CD4-positive, alpha-beta T cell treated with Interleukin-17A for 1 hour (primary cell): ENCODE results near the gene SLC24A3.

Experiments
- DNase-seq: peaks from one replicate; pipeline ENCODE4 v3.0.0-alpha.2; 2020

Gene SLC24A3

DNA sequence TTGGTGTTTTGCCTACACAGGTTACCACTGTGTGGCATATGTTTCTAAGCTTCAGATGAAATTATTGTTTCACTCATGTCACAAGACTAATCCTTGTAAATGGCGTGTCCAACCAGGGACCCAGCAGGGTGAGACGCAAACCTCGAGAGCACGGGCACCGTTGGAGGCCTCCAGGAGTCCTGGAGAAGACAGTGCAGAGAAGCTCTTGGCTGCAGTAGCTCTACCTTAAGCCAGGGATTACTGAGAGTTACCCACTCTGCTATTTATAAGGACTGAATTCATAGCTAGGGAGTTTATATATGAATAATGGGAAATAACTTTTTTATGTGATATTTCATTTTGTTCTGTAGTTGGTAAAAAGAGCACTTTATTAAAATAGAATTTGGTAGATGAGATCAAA lies 137.4 kb downstream of the SLC24A3 start:
- DNase-seq, result no peak

DNA sequence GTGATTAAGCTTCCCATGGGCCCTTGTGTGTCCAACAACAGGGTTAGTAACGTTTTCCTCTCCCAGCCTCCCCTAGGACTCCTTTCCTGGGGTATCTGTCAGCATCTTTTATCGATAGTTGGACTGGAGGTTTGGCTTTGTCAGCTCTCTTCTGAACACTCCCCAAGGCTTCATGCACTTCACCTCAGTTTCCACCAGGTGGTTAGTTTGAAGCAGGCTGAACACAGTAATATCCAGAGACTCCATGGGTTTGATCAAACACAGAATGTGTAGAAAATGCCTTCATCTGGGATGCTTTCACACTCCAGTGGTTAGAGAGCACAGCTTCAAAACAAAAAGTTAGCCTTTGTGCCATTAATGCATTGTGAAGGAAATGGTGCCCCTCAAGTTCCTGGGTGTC lies 139.1 kb downstream of the SLC24A3 start:
- no peak for DNase-seq

DNA sequence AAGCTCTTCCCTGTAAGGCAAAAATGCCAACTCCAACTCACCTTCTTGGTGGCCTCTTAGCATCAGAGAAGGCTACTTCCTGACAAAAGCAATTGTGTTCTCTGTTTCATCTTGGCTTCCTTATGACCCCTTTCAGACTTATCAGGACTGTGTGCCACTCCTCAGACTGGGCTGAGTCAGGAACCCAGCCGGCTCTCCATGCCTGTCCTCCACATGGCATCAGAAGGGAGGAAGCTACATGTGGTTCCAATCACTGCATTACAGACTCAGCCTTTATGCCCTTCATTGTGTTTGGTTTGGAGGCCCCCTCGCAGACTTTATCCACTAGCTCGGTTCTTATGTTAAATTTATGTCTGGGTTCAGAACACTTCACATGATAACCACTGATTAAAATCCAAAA lies 142.5 kb downstream of the SLC24A3 start:
- no peak for DNase-seq

DNA sequence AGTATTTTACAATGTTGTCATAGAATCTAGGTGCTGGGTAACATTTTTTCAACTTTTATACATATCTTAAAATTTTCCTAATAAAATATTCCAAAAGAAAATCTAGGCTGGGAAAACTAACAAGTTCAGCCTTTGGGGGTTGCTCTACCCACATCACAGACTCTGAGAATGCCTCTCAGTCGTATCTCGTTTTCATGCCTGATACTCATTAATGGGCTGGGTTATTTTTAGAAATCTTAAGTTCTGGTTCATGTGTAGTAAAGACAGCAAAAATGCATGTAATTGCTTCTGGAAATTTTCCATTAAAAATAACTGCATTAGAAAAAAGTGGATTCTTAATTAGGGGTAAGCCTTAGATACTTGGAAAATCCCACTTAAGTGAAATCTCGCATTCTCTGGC lies 149.3 kb downstream of the SLC24A3 start:
- no peak for DNase-seq

DNA sequence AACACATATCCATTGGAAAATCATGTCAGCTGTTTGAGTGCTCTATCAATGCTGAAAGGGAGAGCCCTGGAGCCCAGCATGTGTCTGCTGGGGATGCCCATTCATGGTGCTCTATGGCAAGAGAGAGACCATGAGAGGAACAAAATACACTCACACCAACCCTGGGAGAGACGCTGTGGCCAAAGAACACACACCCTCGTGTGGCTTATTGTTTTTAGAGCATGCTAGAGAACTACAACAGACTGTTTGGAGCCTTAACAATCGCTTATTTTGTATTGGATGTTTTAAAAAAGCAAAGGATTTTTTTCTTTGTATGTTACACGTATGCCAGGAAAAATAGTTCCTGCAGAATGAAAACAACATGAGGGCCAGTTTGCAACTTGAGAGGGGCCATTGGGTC lies 151.0 kb downstream of the SLC24A3 start:
- DNase-seq, result no peak

DNA sequence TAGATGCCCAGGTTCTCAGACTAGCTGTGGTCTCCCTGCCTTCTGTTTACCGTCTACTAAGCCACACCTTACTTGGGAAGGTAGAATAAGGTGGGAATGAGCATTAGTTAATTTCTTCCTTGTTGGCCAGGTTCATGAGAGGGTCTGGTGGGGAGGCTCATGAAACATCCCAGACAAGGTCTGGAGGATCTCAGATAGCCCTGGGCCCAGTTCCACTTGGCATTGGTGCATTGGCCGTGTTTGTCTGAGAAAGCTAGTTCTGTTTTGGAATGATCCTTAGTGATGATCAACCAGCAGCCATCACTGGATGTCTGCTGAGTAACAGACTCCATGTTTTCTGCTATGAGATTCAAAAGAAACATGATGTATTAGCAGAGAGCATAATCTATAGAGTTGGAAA lies 155.1 kb downstream of the SLC24A3 start:
- no peak for DNase-seq

DNA sequence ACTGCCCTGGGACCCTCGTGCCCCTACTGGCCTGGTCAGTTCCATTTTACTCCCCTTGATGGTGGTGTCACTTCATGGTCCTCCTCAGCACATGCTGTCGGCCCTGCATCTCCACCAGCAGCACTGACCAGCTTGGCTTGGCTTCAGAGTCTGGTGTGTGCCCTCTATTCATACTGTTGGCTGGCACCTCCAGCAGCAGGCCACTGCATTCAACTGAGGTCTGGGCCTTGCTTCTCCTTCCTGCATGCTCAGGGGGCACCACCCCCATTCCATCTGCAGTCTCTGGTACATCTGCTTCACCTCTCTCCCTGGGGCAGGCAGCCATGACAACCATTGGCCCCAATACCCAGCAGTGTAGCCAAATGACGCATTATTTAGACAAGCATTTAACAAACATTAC lies 155.9 kb downstream of the SLC24A3 start:
- DNase-seq, result no peak

DNA sequence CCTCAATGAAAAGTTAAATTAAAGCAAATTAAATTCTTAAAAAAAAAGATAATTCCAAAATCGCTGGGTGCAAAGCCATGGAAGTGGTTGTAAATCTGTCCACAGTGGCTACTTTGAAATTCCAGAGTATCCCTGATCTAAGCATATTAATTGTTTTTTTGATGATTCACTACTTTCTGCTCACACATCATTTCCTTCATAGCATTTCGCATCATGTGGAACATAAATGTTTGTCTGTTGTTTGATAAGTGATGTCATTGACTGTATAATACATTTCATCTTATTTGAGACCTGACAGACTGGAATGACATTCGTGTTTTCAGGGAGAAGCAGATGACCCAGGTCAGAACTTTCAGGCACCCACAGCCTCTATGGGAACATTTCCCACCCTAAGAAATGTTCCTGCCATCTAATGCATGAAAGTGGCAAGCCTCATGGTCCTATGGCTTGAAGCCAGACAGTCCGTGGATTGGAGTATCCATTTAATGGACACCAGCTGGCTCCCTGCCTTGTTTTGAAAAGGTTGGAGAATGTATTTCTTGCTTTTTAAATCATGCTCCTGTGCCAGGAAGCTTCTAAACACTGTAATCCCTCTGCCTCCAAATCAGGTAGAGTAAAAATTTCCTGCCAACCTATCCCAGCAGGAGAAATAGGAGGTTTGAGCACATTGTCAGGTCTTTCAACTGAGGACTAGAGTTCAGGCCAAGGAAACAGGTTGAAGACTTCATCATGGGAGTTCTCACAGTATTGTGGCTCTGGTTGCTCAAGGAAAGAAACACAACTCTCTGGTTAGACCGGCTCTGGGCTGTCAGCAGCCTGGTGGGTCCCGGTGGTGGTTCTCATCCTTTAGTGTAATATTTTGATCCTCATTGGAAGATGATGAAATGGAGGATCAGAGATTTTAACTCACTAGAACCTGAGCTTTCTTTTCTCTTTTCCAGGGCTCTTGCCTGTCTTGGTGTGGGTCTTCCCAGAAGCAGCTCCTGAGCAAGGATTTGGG lies 157.9 kb downstream of the SLC24A3 start:
- DNase-seq, result no peak

DNA sequence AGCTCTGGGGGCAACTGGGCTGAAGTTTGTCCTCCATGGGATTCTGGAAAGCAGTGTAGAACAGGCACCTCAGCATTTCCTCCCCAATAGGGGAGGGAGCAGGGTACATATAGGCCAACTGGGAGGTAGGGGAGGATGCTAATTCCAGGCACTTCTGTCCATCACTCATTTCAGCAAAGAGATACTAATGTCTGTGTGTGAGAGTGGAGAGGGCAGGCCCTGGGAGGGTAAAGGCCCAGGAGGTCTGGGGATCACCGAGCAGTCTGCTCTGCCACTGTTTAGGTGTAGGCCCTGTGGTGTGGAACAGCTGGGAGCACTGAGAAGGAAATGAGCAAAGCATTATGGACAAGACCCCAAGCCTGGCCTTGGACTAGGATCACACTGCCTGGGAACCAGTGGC lies 158.7 kb downstream of the SLC24A3 start:
- no peak for DNase-seq

DNA sequence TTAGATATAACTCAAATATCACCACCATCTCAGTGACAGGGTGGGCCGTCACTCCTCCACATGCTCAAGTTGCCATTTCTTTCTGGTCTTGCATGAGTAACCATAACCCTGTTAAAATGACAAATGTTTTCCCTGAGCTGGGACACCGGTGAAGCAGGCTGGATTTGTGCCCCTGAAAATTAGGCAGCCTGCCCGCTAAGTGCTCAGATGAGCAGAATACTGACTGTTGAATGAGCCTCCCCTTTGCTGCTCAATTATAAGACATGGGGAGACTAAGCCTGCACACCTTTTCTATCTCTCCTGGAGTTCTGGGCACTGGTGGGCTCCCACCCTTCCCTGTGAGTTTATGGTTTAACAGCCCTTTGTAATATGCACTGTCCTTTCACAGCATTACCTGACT lies 161.8 kb downstream of the SLC24A3 start:
- no peak for DNase-seq

GRCh38 chr20:19375395-19375794 lies 163.0 kb downstream of the SLC24A3 start:
- no peak for DNase-seq

GRCh38 chr20:19375801-19376200 lies 163.4 kb downstream of the SLC24A3 start:
- DNase-seq, result no peak

- DNase-seq, result no peak
Observed at GRCh38 chr20:19376451-19377229, 164.2 kb downstream of the SLC24A3 start.

DNA sequence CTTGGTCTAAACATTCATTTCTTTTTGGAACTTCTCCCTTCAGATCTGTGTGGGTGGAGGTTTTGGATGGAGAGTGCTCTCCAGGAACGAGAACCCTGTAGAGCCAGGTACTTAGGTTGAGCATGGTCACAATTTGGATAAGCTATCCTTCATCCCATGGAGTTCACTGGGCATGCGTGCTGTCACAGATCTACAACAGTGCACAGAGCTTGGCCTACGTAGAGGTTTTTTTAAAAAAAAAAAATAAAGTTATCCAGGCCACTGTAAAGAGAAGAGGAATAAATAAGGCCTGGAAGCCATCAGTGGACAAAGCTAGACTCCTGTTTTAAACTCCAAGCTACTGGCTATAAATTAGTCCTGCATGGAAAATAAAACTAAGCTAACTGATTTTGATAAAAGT lies 165.6 kb downstream of the SLC24A3 start:
- no peak for DNase-seq

DNA sequence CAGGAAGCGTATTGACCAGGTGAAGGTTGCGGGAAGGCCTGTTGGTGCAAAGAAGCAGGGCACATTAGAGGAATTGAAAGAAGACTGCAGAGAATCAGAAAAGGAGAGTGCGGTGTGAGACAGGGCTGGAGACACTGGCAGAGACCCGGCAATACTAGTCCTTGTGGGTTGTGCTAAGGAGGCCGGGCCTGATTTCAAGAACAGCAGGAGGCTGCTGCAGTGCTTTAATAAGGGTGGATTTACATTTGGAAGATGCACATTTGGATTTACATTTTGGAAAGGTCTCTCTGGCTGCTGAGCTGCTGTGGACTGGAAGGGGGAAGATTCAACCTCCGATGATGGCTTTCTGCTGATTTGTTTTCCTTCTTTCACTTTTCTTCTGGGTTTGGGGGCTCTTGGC lies 167.8 kb downstream of the SLC24A3 start:
- DNase-seq, result no peak

GRCh38 chr20:19381947-19382346 lies 169.5 kb downstream of the SLC24A3 start:
- no peak for DNase-seq

GRCh38 chr20:19382386-19383340 lies 170.2 kb downstream of the SLC24A3 start:
- DNase-seq, result no peak

- DNase-seq, result no peak
Observed at GRCh38 chr20:19384940-19385339, 172.5 kb downstream of the SLC24A3 start.

GRCh38 chr20:19387251-19387650 lies 174.8 kb downstream of the SLC24A3 start:
- no peak for DNase-seq

GRCh38 chr20:19392344-19393130 lies 180.1 kb downstream of the SLC24A3 start:
- no peak for DNase-seq

GRCh38 chr20:19396460-19397081 lies 184.1 kb downstream of the SLC24A3 start:
- no peak for DNase-seq
